Measurements from ENCODE around the gene ANKRD36C.
"Not testable (repeated sequence)": the region's sequence is repeated elsewhere in the genome, so short reads cannot be mapped to it uniquely, and the experiment has no call there.

ANKRD36C gene

DNA sequence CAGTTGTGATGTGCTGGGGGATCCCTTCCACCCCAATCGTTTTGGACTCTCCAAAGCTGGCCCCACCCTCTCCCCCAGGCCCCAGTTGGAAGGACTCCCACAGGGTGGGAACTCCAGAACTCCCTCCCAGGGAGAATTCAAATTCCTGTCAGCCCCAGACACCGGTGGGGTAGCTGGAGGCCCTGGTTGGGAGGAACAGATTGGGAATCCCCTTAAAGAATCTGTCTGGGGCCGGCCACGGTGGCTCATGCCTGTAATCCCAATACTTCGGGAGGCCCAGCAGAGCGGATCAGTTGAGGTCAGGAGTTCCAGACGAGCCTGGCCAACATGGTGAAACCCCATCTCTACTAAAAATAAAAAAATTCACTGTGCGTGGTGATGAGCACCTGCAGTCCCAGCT lies 155.5 kb downstream of the ANKRD36C start:
- no peak overlapping the region for H3K4me3 ChIP-seq (ENCODE audit: low read length)
- H3K36me3 ChIP-seq (ENCODE audit: insufficient read depth, low read depth, low read length) = no peaks in the 10 kb centered on the region
- H3K27me3 ChIP-seq (ENCODE audit: insufficient read depth, low read length) = no peaks in the 10 kb centered on the region
- H3K4me1 ChIP-seq (ENCODE audit: insufficient read depth, low read length) = no peaks in the 10 kb centered on the region
- peaks cover 23% of the 10 kb centered on the region; the same call in 1 of the 2 replicates for H3K9me3 ChIP-seq (ENCODE audit: insufficient read depth, low read depth, low read length)
- no peak overlapping the region for H3K9ac ChIP-seq (ENCODE audit: low read depth, low read length)
- no peak overlapping the region for H3K27ac ChIP-seq (ENCODE audit: low read length)

DNA sequence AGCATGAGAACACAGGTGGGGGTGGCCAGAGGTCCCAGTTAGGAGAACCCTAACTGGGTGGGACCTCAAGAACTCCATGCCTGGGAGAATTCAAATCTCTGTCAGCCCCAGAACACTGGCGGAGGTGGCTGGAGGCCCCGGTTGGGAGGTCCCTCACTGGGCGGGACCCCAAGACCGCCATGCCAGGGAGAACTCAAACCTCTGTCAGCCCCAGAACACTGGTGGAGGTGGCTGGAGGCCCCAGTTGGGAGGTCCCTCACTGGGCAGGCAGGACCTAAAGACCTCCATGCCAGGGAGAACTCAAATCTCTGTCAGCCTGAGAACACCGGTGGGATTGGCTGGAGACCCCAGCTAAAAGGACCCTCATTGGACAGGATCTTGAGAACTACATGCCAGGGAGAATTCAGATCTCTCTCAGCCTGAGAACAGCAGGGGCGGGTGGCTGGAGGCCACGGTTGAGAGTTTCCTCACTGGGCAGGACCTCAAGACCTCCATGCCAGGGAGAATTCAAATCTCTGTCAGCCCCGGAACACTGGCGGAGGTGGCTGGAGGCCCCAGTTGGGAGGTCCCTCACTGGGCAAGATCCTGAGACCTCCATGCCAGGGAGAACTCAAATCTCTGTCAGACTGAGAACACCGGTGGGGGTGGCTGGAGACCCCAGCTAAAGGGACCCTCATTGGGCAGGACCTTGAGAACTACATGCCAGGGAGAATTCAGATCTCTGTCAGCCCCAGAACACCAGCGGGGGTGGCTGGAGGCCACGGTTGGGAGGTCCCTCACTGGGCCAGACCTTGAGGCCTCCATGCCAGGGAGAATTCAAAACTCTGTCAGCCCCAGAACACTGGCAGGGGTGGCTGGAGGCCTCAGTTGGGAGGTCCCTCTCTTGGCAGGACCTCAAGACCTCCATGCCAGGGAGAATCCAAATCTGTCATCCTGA lies 157.3 kb downstream of the ANKRD36C start:
- peaks cover 40% of the 10 kb centered on the region for H3K9me3 ChIP-seq (ENCODE audit: insufficient read depth, low read depth, low read length)
- H3K4me1 ChIP-seq (ENCODE audit: insufficient read depth, low read length); H3K9ac ChIP-seq (ENCODE audit: low read depth, low read length); H3K36me3 ChIP-seq (ENCODE audit: insufficient read depth, low read depth, low read length); H3K27ac ChIP-seq (ENCODE audit: low read length); H3K4me3 ChIP-seq (ENCODE audit: low read length); H3K27me3 ChIP-seq (ENCODE audit: insufficient read depth, low read length): not testable (repeated sequence)

DNA sequence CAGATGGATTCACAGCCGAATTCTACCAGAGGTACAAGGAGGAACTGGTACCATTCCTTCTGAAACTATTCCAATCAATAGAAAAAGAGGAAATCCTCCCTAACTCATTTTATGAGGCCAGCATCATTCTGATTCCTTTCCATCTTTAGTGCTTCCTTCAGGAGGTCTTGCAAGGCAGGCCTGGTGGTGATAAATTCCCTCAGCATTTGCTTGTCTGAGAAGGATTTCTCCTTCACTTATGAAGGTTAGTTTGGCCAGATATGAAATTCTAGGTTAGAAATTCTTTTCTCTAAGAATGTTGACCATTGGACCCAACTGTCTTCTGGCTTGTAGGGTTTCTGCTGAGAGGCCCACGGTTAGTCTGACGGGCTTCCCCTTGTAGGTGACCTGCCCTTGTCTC lies 167.4 kb downstream of the ANKRD36C start:
- H3K9me3 ChIP-seq (ENCODE audit: insufficient read depth, low read depth, low read length) = peaks cover 63% of the 10 kb centered on the region
- H3K9ac ChIP-seq (ENCODE audit: low read depth, low read length); H3K4me3 ChIP-seq (ENCODE audit: low read length); H3K36me3 ChIP-seq (ENCODE audit: insufficient read depth, low read depth, low read length); H3K27ac ChIP-seq (ENCODE audit: low read length); H3K4me1 ChIP-seq (ENCODE audit: insufficient read depth, low read length); H3K27me3 ChIP-seq (ENCODE audit: insufficient read depth, low read length): not testable (repeated sequence)

DNA sequence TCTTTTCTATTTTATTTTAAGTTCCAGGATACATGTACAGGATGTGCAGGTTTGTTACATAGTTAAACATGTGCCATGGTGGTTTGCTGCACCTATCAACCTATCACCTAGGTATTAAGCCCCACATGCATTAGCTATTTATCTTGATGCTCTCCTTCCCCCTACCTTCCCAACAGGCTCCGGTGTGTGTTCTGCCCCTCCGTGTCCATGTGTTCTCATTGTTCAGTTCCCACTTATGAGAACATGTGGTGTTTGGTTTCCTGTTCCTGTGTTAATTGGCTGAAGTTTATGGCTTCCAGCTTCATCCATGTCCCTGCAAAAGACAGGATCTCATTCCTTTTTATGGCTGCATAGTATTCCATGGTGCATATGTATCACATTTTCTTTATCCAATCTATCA lies 174.1 kb downstream of the ANKRD36C start:
- not testable (repeated sequence) for H3K27ac ChIP-seq (ENCODE audit: low read length); H3K36me3 ChIP-seq (ENCODE audit: insufficient read depth, low read depth, low read length); H3K4me1 ChIP-seq (ENCODE audit: insufficient read depth, low read length); H3K27me3 ChIP-seq (ENCODE audit: insufficient read depth, low read length); H3K9ac ChIP-seq (ENCODE audit: low read depth, low read length); H3K4me3 ChIP-seq (ENCODE audit: low read length)
- H3K9me3 ChIP-seq (ENCODE audit: insufficient read depth, low read depth, low read length) = peaks cover 53% of the 10 kb centered on the region

DNA sequence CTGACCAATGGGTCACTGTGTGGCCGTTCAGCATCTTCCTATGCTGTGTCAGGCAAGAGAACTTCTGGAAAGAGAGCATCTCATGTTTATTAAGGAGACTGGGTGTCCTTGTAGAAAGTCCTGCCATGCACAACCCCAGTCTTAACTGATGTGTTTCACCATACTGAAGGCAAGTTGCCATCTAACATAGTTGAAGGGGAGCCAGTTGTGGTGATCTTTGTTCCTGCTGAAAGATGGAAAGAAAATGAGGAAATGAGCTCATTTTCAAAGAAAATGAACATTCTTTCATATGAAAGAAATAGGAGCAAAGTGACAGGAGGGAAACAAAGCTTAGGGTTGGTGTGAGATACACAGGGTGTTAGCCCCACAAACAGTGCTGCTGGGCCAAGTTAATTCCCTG lies 178.3 kb downstream of the ANKRD36C start:
- not testable (repeated sequence) for H3K4me3 ChIP-seq (ENCODE audit: low read length); H3K4me1 ChIP-seq (ENCODE audit: insufficient read depth, low read length); H3K9ac ChIP-seq (ENCODE audit: low read depth, low read length); H3K36me3 ChIP-seq (ENCODE audit: insufficient read depth, low read depth, low read length); H3K27ac ChIP-seq (ENCODE audit: low read length); H3K27me3 ChIP-seq (ENCODE audit: insufficient read depth, low read length)
- H3K9me3 ChIP-seq (ENCODE audit: insufficient read depth, low read depth, low read length) = peaks cover 31% of the 10 kb centered on the region

DNA sequence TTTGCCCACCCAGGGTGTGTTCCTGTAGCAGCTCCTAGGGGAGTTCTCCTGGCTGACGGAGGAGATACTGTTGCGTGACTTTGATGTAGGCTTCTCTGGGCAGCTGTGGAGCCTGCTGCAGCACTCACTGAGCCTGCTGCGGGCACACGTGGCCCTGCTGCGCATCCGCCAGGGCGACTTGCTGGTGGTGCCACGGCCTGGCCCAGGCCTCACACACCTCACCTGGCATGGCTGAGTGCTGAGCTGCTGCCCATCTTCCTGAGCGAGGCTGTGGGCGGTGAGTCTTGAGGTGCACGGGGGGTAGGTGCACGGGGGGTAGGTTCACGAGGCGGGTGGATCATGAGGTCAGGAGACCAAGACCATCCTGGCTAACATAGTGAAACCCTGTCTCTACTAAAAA lies 191.7 kb downstream of the ANKRD36C start:
- H3K4me1 ChIP-seq (ENCODE audit: insufficient read depth, low read length) = no peaks in the 10 kb centered on the region
- H3K36me3 ChIP-seq (ENCODE audit: insufficient read depth, low read depth, low read length) = no peaks in the 10 kb centered on the region
- no peaks in the 10 kb centered on the region for H3K9me3 ChIP-seq (ENCODE audit: insufficient read depth, low read depth, low read length)
- H3K9ac ChIP-seq (ENCODE audit: low read depth, low read length) = no peak overlapping the region
- no peak overlapping the region for H3K27ac ChIP-seq (ENCODE audit: low read length)
- H3K4me3 ChIP-seq (ENCODE audit: low read length) = no peak overlapping the region
- H3K27me3 ChIP-seq (ENCODE audit: insufficient read depth, low read length) = no peaks in the 10 kb centered on the region

DNA sequence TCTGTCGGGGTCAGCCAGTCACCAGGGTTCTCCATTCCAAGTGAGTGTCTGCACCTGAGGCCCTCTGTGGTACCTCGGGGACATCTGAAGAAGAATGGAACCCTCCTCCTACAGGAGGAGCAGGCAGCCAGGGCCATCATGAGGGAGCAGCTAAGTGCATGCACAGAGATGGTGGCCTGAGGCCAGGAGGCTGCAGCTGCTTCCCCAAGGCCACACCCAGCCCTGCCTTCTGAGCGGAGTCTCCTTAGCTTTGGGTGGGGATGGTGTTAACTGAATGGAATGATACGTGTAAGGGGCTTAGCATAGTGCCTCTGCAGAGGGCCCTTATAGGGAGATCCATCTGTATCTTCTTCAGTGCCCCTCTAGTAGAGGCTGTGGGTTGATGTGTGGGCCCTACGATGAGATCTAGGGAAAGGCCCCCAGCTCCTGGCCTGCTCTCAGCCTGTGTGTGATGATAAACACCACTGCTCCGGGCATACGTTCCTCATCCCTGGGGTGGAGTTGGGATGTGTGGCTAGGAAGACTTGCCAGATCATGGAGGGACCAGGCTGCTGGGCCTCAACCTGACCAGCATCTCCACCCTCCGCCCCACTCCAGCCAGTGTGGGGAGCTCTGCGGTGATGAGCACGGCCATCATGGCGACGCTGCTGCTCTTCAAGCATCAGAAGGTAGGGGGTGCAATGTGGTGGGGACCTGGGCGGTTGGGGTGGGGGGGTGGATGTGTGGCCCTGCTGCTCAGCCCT lies 192.3 kb downstream of the ANKRD36C start:
- H3K9me3 ChIP-seq (ENCODE audit: insufficient read depth, low read depth, low read length); H3K4me1 ChIP-seq (ENCODE audit: insufficient read depth, low read length); H3K27me3 ChIP-seq (ENCODE audit: insufficient read depth, low read length); H3K4me3 ChIP-seq (ENCODE audit: low read length); H3K9ac ChIP-seq (ENCODE audit: low read depth, low read length); H3K36me3 ChIP-seq (ENCODE audit: insufficient read depth, low read depth, low read length); H3K27ac ChIP-seq (ENCODE audit: low read length): not testable (repeated sequence)

DNA sequence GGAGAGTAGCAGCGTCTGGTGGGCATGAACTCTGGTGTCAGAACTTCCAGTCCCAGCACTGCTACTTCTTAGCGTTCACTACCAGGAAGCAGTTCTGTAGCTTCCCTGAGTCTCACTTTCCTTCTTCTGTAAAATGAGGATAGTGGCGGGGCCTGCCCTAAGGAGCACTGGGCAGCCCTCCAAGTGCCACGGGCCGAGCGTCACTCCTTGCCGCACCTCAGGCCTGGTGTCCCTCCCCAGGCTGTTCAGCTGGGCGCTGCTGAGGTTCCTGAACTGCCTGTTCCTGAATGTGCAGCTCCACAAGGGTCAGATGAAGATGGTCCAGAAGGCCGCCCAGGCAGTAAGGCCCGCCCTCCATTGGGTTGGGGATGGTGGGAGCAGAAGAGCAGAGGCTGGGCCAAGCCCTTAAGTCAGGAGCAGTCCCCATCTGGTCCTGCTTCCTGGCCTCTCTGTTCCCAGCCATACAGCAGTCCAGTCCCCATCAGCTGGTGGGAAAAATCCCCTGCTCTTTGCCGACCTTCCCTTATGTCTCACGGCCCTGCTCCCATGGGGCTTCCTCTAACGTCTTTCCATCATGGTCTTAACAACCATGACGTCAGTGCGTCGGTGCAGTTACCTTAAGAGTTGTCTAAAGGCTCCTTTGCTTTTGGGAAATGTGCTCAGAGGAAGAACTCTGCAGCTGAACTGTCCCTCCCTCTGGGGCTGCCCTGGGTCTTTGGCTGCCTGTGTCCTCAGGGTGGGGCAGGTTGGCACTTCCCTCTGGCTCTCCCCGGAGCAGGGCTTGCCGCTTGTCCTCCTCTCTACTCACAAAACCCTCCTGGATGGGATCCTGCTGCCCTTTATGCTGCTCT lies 195.2 kb downstream of the ANKRD36C start:
- not testable (repeated sequence) for H3K27me3 ChIP-seq (ENCODE audit: insufficient read depth, low read length); H3K36me3 ChIP-seq (ENCODE audit: insufficient read depth, low read depth, low read length); H3K4me3 ChIP-seq (ENCODE audit: low read length); H3K9me3 ChIP-seq (ENCODE audit: insufficient read depth, low read depth, low read length); H3K27ac ChIP-seq (ENCODE audit: low read length); H3K4me1 ChIP-seq (ENCODE audit: insufficient read depth, low read length); H3K9ac ChIP-seq (ENCODE audit: low read depth, low read length)

DNA sequence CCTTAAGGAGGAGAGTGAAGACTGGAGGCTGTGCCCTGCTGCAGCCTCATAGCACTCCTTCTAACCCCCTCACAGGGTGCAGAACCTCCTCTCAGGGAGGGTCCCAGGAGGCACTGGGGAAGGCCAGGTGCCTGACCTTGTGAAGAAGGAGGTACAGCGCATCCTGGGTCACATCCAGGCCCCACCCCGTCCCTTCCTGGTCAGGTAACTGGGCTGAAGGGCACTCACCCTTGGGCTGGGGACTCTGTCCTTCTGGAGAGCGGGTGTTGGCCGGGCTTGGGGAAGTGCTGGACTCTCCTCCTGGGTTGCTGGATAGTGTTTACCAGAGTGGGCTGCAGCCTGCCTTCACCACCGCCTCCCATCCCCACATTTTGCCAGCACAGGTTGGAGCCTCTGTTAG lies 197.7 kb downstream of the ANKRD36C start:
- H3K27me3 ChIP-seq (ENCODE audit: insufficient read depth, low read length); H3K4me3 ChIP-seq (ENCODE audit: low read length); H3K4me1 ChIP-seq (ENCODE audit: insufficient read depth, low read length); H3K9me3 ChIP-seq (ENCODE audit: insufficient read depth, low read depth, low read length); H3K9ac ChIP-seq (ENCODE audit: low read depth, low read length); H3K36me3 ChIP-seq (ENCODE audit: insufficient read depth, low read depth, low read length); H3K27ac ChIP-seq (ENCODE audit: low read length): not testable (repeated sequence)

DNA sequence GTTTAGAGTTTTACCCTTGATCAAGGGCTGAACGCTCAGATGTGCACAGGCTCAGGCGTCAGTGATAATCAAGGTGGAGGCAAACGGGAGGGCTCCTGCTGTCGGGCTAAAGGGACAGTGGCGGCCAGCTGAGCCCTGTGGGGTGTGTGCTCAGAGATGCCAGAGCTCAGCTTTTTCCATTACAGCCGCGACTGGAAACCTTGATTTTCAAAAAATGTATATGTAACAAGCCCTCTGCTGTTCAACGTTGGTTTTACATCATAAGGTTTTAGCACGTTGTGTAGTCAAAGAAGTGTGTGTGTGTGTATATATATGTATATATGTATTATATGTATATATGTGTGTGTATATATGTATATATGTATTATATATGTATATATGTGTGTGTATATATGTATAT lies 201.4 kb downstream of the ANKRD36C start:
- H3K27me3 ChIP-seq (ENCODE audit: insufficient read depth, low read length); H3K36me3 ChIP-seq (ENCODE audit: insufficient read depth, low read depth, low read length); H3K9me3 ChIP-seq (ENCODE audit: insufficient read depth, low read depth, low read length); H3K4me1 ChIP-seq (ENCODE audit: insufficient read depth, low read length); H3K9ac ChIP-seq (ENCODE audit: low read depth, low read length); H3K4me3 ChIP-seq (ENCODE audit: low read length); H3K27ac ChIP-seq (ENCODE audit: low read length): not testable (repeated sequence)

DNA sequence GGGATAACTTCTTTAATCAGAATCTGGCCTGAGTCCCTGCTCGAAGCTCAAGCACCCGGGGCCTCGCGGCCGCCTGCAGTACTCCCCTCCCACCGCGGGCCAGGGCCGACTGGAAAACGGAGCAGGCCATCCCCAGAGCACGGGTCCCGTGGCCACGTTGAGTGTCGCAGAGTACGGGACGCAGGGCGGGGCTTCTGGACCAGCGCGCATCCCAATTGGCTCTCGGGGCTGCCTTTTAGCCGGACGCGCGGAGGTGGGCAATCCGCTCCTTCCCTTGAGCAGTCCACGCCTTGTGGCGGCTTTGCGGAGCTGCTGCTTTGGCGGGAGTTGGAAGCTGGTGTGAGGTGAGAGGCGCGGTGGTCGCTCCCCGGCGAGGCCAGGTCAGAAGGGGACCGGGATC lies 202.2 kb downstream of the ANKRD36C start:
- H3K9ac ChIP-seq (ENCODE audit: low read depth, low read length) = not testable (repeated sequence)

More for the DNA sequence above, 202.2 kb downstream of the ANKRD36C start:
- H3K36me3 ChIP-seq (ENCODE audit: insufficient read depth, low read depth, low read length); H3K4me3 ChIP-seq (ENCODE audit: low read length); H3K27me3 ChIP-seq (ENCODE audit: insufficient read depth, low read length); H3K4me1 ChIP-seq (ENCODE audit: insufficient read depth, low read length); H3K27ac ChIP-seq (ENCODE audit: low read length); H3K9me3 ChIP-seq (ENCODE audit: insufficient read depth, low read depth, low read length): not testable (repeated sequence)
